A673 (cell line): ENCODE data around the gene CFAP97D2. TPM values are rescaled to one million over a fixed set of nuclear protein-coding genes. Genes with fewer than 3 reads are reported as not detected.

ENCODE experiments used
- BruUV-seq: library from RNA; stranded (reverse); fragments of 400-500 nt; replicated peaks from 2 replicates; lab custom pipeline; 2021; lab: Mats Ljungman, UMichigan
- CTCF ChIA-PET: fragments of 300-600 bp; sonication (Branson Sonifier 250); formaldehyde crosslinking; loops from one replicate; lab custom pipeline; 2022; ENCODE audit warnings: antibody characterized with exemption; lab: Charles Lee
- POLR2A ChIA-PET: fragments of 300-600 bp; sonication (Branson Sonifier 250); formaldehyde crosslinking; loops from one replicate; lab custom pipeline; 2022; ENCODE audit warnings: antibody characterized with exemption; ENCODE audit not compliant: low non-redundant PET; lab: Charles Lee
- DNase-seq: peaks from one replicate; pipeline ENCODE4 v3.0.0-alpha.2; 2015; ENCODE audit warnings: low spot score
- H3K27ac ChIP-seq: fragments of 200-600 bp; sonication (generic); 2 replicates; pipeline ENCODE4 v1.5.1; 2016; ENCODE audit warnings: mixed run types, low read depth, mild to moderate bottlenecking, mixed read lengths, antibody characterized with exemption, low read length; ENCODE audit not compliant: poor library complexity, severe bottlenecking
- H3K27me3 ChIP-seq: fragments of 200-600 bp; sonication (generic); replicated peaks from 2 replicates; pipeline ENCODE4 v1.6.1; 2017; ENCODE audit warnings: mixed run types, low read depth, mild to moderate bottlenecking, mixed read lengths, antibody characterized with exemption, low read length; ENCODE audit not compliant: insufficient read depth, poor library complexity
- H3K36me3 ChIP-seq: fragments of 200-600 bp; sonication (generic); 2 replicates; pipeline ENCODE4 v1.6.1; 2016; ENCODE audit warnings: mixed run types, mild to moderate bottlenecking, mixed read lengths, antibody characterized with exemption, low read length; ENCODE audit not compliant: insufficient read depth, poor library complexity, severe bottlenecking
- H3K4me1 ChIP-seq: fragments of 200-600 bp; sonication (generic); 2 replicates; pipeline ENCODE4 v1.6.1; 2017; ENCODE audit warnings: mixed run types, mild to moderate bottlenecking, mixed read lengths, antibody characterized with exemption, low read length; ENCODE audit not compliant: insufficient read depth, poor library complexity, severe bottlenecking
- H3K4me3 ChIP-seq: fragments of 200-600 bp; sonication (generic); 2 replicates; pipeline ENCODE4 v1.5.1; 2016; ENCODE audit warnings: low read depth, mixed run types, mild to moderate bottlenecking, mixed read lengths, low read length; ENCODE audit not compliant: poor library complexity, severe bottlenecking
- H3K9me3 ChIP-seq: fragments of 200-600 bp; sonication (generic); 2 replicates; pipeline ENCODE4 v1.6.1; 2016; ENCODE audit warnings: mixed run types, low read depth, mild to moderate bottlenecking, mixed read lengths, antibody characterized with exemption, low read length; ENCODE audit not compliant: poor library complexity, severe bottlenecking
- CTCF ChIP-seq: fragments of 300-800, 200-600 bp; sonication (generic); conservative IDR thresholded peaks from 2 replicates; pipeline ENCODE4 v1.5.1; 2017; ENCODE audit warnings: low read depth, mild to moderate bottlenecking, antibody characterized with exemption, low read length, moderate library complexity, mixed read lengths
- EZH2 ChIP-seq: fragments of 200-600 bp; sonication (generic); IDR thresholded peaks from 2 replicates; pipeline ENCODE4 v1.6.1; 2017; ENCODE audit warnings: borderline replicate concordance, low read depth, mild to moderate bottlenecking, mixed read lengths, antibody characterized with exemption, low read length; ENCODE audit not compliant: poor library complexity, severe bottlenecking
- intact Hi-C: fragments of 100-400 bp; cut with micrococcal nuclease; formaldehyde crosslinking; loops from one replicate; pipeline ENCODE4 v1.10.0; 2022; ENCODE audit not compliant: unreplicated experiment
- total RNA-seq: library from RNA; stranded (reverse); gene quantifications from 2 replicates; pipeline ENCODE4 v1.2.3, GENCODE V29; 2021

The CFAP97D2 gene
- total RNA-seq, 1 experiment from 2014 or later: not detected

GRCh38 chr13:114164681-114165429 is 14.2 kb upstream of the CFAP97D2 start:
- no peaks in the 10 kb centered on the region for H3K9me3 ChIP-seq
- H3K4me3 ChIP-seq: no peak overlapping the region
- POLR2A ChIA-PET: no interaction called here
- H3K27me3 ChIP-seq: no peaks in the 10 kb centered on the region
- intact Hi-C loops: no loop called here
- H3K27ac ChIP-seq: no peak overlapping the region
- CTCF ChIA-PET: no interaction called here
- H3K36me3 ChIP-seq: no peaks in the 10 kb centered on the region
- no peak for TF ChIP-seq CTCF
- no peak for TF ChIP-seq EZH2
- H3K4me1 ChIP-seq: peaks cover 6% of the 10 kb centered on the region
- BruUV-seq: no TSS peak
- no peak for DNase-seq

- intact Hi-C loops: no loop called here
- H3K36me3 ChIP-seq: no peaks in the 10 kb centered on the region
- H3K27ac ChIP-seq: peak overlapping the region; percentile 23
- ChIA-PET POLR2A (no interaction called here), CTCF (no interaction called here)
- peaks cover 7% of the 10 kb centered on the region for H3K9me3 ChIP-seq
- H3K4me3 ChIP-seq: no peak overlapping the region
- H3K27me3 ChIP-seq: no peaks in the 10 kb centered on the region
- H3K4me1 ChIP-seq: peaks cover 6% of the 10 kb centered on the region
- DNase-seq: no peak
- BruUV-seq: no TSS peak
- TF ChIP-seq CTCF: no peak
- no peak for TF ChIP-seq EZH2
Measured at GRCh38 chr13:114166381-114167131, 12.5 kb upstream of the CFAP97D2 start.

- no peak overlapping the region for H3K4me3 ChIP-seq
- intact Hi-C loops: no loop called here
- BruUV-seq: no TSS peak
- peaks cover 1% of the 10 kb centered on the region for H3K4me1 ChIP-seq
- H3K9me3 ChIP-seq: peaks cover 7% of the 10 kb centered on the region
- H3K27me3 ChIP-seq: no peaks in the 10 kb centered on the region
- CTCF ChIA-PET: no interaction called here
- H3K36me3 ChIP-seq: no peaks in the 10 kb centered on the region
- POLR2A ChIA-PET: no interaction called here
- peak; percentile 50 for DNase-seq
- no peak for TF ChIP-seq EZH2
- no peak for TF ChIP-seq CTCF
- H3K27ac ChIP-seq: peak overlapping the region; percentile 23
Measured at GRCh38 chr13:114167426-114167825, 11.6 kb upstream of the CFAP97D2 start.
